GM12864 (cell line): ENCODE data around the gene RAB3B.
"Not testable (repeated sequence)": the region's sequence is repeated elsewhere in the genome, so short reads cannot be mapped to it uniquely, and the experiment has no call there.

Experiments used
- DNase-seq: peaks from one replicate; pipeline ENCODE4 v3.0.0-alpha.2; 2011; ENCODE audit warnings: low read depth
- H3K4me3 ChIP-seq: 2 replicates; pipeline ENCODE4 v1.5.1; 2011; ENCODE audit warnings: mild to moderate bottlenecking, low read depth, low read length, control low read depth
- TF ChIP-seq, protein P1 (sequence below): IDR thresholded peaks from 2 replicates; pipeline ENCODE4 v1.5.1; 2011; ENCODE audit warnings: low read depth, mild to moderate bottlenecking, moderate library complexity, low read length, control low read depth, inconsistent platforms; ENCODE audit errors: missing control alignments

Gene RAB3B

DNA sequence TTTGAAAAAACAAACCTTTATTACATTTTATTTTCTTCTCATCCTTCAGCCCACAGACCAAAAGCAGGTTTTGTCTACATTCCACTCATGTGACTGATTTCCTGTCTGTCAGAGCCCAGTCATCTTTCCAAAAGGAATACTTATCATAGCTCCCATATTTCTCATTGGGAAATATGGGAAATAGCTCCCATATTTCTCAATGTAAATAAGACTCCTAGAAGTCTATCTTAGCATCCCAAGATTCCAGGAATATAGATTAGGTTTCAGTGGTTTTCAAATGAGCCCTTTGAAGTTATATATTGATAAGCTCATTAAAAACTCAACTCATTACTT lies 92.8 kb downstream of the RAB3B start:
- TF ChIP-seq, protein P1, sequence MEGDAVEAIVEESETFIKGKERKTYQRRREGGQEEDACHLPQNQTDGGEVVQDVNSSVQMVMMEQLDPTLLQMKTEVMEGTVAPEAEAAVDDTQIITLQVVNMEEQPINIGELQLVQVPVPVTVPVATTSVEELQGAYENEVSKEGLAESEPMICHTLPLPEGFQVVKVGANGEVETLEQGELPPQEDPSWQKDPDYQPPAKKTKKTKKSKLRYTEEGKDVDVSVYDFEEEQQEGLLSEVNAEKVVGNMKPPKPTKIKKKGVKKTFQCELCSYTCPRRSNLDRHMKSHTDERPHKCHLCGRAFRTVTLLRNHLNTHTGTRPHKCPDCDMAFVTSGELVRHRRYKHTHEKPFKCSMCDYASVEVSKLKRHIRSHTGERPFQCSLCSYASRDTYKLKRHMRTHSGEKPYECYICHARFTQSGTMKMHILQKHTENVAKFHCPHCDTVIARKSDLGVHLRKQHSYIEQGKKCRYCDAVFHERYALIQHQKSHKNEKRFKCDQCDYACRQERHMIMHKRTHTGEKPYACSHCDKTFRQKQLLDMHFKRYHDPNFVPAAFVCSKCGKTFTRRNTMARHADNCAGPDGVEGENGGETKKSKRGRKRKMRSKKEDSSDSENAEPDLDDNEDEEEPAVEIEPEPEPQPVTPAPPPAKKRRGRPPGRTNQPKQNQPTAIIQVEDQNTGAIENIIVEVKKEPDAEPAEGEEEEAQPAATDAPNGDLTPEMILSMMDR, result no peak
- no peak for DNase-seq

GRCh38 chr1:51894748-51895147 lies 95.8 kb downstream of the RAB3B start:
- H3K4me3 ChIP-seq, DNase-seq: not testable (repeated sequence)

More for the DNA sequence above, 92.8 kb downstream of the RAB3B start:
- H3K4me3 ChIP-seq, result no peak overlapping the region

DNA sequence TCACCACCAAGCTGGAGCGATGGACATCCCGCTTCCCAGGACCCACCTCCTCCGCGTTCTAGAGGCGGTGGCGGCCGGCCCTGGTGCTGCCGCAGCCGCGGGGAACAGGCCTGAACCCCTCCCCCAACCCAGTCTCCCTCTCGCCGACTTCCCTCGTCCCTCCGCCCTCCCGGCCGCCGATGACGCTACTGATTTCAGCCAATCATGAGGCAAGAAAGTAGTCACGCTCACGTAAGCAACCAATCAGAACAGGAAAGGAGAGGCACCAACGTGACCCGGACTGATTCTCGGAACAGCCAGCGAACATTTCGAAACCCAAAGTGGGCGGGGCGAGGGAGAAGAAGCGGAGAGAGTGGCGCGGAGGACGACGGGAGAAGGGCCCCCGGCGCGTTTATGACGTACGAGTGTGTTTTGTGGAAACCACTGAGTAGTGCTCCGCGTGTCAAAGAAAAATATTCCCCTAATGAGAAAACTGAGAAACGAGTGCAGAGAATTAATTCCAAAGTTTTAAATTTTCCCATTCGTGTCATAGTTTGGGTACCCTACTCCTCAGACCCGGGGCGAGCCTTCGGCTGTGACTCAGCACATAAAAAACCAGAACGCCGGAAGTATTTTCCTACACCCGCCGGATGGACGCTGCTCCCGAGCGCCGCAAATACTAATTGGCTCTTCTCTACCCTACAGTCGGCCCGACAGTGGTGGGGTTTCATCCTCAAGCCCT lies 111.7 kb downstream of the RAB3B start, which contains the start of gene NRDC:
NRDC (minus strand) TSS at position 112 of the 721 bp plus-strand sequence. CDS start 112 bp downstream, outside the sequence.
- TF ChIP-seq, protein P1, result no peak

GRCh38 chr1:51878308-51878615 lies 112.2 kb downstream of the RAB3B start:
- DNase-seq, result no peak
- peak overlapping the region; percentile 95 for H3K4me3 ChIP-seq
- TF ChIP-seq, protein P1, result no peak

More for the DNA sequence above, 111.7 kb downstream of the RAB3B start, which contains the start of gene NRDC:
- peak within 1 kb of the TSS; percentile 95 for H3K4me3 ChIP-seq
- peak; percentile 100 for DNase-seq

- DNase-seq, result no peak
- TF ChIP-seq, protein P1, result no peak
- peak overlapping the region; percentile 95 for H3K4me3 ChIP-seq
Measured at GRCh38 chr1:51877434-51878307, 112.8 kb downstream of the RAB3B start.

DNA sequence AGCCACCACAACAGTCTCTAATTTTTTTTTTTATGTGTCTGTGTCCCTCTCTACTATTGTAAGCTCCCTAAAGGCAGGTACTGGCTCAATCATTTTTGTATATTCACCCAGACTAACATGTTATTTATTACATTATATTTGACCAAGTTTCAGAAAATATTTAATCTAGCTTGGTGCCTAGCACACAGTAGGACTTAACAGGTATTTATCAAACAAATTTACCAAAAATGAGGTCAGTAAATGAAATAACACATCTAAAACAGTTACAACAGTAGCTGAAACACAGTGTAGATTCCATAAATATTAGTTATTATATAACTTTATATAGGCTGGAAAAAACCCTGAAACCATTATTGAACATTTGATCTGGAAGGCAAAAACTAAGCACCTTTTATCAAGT lies 114.7 kb downstream of the RAB3B start:
- TF ChIP-seq, protein P1, result no peak
- DNase-seq, result no peak
- H3K4me3 ChIP-seq, result peak overlapping the region; percentile 13; the same call in 1 of the 2 replicates

DNA sequence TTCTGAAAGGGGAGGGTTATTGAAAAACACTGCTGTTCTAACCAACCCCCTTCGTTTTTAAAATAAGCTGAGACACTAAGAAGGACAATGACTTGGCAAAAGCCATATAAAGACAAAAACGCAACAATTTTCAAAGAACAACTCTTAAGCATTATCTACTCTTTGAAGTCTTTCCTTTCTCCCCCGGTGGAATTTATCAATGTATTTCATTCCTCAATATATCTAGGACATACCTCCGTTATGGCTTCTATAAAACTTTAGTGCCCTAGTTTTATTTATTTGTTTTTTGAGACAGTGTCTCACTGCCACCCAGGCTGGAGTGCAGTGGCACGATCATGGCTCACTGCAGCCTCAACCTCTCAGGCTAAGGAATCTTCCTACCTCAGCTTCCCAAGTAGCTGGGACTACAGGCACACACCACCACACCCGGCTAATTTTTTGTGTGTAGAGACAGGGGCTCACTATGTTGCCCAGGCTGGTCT lies 115.2 kb downstream of the RAB3B start:
- no peak for DNase-seq
- H3K4me3 ChIP-seq, result peak overlapping the region; percentile 13; the same call in 1 of the 2 replicates
- TF ChIP-seq, protein P1, result no peak

DNA sequence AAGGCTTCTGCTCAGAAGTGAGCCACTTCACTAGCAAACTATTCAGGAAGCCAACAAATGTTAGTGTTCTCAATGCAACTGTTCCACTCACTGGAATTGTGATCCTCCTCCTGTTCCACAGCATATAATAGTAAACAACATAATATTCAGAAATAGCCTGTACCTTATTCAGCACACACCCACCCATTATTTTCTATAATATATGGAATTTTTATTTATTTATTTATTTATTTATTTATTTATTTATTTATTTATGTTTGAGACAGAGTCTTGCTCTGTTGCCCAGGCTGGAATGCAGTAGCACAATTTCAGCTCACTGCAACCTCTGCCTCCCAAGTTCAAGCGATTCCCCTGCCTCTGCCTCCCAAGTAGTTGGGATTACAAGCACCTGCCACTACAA lies 117.2 kb downstream of the RAB3B start:
- not testable (repeated sequence) for DNase-seq, H3K4me3 ChIP-seq
